GM18511 (cell line): ENCODE data around the gene FARP1.
"Not testable (repeated sequence)": the region's sequence is repeated elsewhere in the genome, so short reads cannot be mapped to it uniquely, and the experiment has no call there.

Experiments used
- ATAC-seq: cut with Tn5 transposase; IDR thresholded peaks from one replicate; pipeline ENCODE4 v1.9.1; 2021; ENCODE audit warnings: mild to moderate bottlenecking, moderate library complexity; ENCODE audit not compliant: unreplicated experiment

Gene FARP1

GRCh38 chr13:98222081-98222554 is 79.2 kb downstream of the FARP1 start:
- no peak for ATAC-seq

GRCh38 chr13:98222816-98223215 is 79.9 kb downstream of the FARP1 start:
- ATAC-seq, result no peak

DNA sequence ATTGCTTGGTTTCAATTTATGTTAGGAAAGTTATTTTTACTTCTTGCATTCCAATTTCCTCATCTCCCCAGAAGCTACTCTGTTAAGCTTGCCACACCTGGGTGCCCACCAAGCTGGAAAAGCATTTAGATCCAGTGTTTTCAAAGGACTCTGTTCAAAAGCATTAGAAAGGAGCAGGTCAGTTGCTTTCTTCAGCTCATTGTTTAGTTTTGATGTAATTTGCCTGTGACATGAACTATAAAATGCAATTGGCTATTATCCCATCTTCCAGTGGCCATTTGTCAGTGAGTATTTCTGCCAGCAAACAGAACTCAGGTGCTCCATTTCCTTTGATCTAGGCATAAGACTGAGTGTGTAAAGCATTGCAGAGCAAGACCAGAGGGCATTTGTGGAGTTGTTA is 80.8 kb downstream of the FARP1 start:
- ATAC-seq, result no peak

GRCh38 chr13:98224557-98224956 is 81.7 kb downstream of the FARP1 start:
- ATAC-seq, result no peak

DNA sequence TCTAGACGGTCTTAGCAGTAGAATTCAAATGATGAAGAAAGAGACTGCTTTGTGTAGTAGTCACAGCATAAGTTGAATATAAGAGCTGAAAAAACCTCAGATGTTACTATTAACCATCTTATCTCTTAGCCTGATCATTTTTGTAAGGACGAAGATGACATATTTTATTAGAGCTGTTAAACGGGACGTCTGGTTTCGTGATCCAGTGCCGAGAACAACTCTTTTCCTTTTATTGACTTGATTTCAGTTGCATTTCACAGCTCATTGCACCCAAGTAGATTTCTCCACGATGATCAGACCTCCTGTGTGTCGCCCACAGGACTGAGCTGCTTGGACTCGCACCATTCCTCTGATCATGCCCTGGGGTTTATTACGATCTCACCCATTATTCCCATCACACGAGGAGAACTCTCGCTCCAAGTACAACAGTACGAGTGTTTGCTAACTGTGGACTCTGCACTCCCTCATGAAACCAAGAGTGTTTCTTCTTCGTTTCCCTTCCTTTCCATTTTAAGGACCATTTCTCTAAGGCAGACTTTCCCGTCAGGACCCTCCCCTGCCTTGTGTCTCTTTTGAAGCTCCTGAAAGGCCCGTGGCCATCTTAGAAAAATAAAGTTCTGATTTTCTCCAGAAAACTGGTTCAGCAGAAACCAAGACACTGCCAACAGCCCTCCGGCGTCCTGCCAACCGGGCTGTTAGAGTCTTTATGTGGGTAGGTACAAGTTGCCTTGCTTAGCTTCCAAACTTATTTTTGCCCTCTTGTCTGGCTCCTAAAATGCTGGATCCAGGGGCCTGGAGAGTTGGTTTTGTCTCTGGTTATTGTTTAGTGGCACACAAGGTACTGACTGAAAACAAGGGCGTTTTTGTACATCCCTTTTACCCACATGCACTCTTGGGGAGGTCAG is 82.4 kb downstream of the FARP1 start:
- no peak for ATAC-seq

DNA sequence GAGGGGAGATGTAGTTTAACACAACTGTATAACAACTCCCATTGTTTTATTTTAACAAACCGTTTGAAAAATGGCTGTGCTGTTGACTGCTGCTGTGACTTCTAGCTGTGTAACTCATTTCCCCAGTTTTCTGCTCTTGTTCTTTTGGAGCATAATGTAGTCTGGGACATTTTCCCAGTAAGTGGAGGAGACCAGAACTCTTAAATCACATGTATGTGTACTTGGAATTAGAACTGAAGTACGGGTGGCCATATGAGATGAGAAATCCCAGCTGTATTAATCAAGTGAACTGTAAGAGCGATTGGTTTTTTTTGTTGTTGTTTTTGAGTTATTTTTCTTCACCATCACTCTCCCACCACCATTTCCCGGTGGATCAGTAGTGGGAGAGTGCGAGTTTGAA is 83.6 kb downstream of the FARP1 start:
- ATAC-seq, result no peak

- no peak for ATAC-seq
Measured at GRCh38 chr13:98228661-98229341, 85.9 kb downstream of the FARP1 start.

GRCh38 chr13:98230762-98231161 is 87.9 kb downstream of the FARP1 start:
- not testable (repeated sequence) for ATAC-seq

- ATAC-seq, result no peak
Measured at GRCh38 chr13:98232456-98232855, 89.6 kb downstream of the FARP1 start.

- no peak for ATAC-seq
Measured at GRCh38 chr13:98233127-98233526, 90.2 kb downstream of the FARP1 start.

GRCh38 chr13:98234348-98234747 is 91.5 kb downstream of the FARP1 start:
- ATAC-seq, result no peak

- ATAC-seq, result no peak
Measured at GRCh38 chr13:98236197-98236596, 93.3 kb downstream of the FARP1 start.

- ATAC-seq, result no peak
Measured at GRCh38 chr13:98237331-98237730, 94.4 kb downstream of the FARP1 start.

DNA sequence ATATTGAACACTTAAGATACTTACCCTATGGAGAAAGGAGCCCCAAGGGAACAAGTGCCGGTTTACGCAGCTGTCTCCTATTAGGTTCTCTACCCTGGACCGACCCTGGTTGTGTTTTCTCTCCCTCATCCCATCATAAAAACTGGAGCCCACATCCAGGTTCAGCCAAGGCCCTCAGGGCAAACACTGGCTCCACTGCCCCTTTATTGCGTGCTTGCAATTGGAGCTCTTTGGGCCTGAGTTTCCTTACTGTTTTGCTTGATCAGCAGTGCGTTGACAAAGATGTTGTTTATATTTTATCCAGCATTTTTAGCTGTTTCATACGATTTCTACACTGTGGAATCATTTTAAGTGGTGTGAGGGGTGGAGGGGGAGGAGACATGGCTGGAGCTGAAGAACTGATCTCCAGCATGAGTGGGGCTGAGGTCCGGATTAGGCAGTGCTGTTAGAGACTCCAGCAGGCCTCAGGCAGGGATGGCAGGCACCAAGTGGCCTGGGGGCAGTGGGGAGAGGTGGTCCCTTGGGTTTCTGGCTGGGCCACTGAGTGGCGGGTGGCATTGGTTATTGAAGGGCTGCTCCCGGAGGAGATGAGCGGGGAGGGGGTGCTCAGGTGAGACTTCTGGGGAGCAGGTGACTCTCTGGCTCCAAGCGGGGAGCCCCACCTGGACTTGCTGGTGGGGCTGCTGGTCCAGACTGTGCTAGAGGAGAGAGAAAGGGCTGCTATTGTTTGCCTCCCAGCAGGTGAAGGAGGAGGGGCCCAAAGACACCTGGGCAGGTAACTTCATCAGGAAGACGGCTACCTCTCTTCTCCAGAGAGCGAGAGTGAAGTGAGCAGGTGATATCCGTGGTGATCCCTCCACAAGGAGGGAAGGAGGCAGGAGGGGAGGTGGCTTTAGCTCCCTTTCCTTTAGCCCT is 96.5 kb downstream of the FARP1 start:
- no peak for ATAC-seq

GRCh38 chr13:98240135-98240534 is 97.2 kb downstream of the FARP1 start:
- ATAC-seq, result no peak

DNA sequence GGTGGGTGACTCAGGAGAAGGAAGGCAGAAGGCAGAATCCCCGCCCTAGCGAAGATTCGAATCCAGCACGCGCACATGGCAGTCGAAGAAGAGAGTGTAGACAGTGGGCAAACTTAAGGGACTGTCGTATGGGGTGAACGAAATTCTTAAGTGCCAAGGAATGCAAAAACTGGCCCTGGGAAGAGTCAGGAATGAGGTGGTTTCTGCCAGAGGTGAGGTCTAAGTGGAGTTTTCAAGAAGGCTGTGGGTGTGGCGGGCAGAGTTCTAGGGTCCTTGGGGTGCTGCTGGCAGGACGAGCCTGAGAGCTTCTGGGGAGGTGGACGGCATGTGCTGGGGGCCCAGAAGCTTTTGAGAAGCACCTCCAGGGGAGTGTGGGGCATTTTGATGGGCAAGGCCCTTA is 98.1 kb downstream of the FARP1 start:
- ATAC-seq, result no peak

GRCh38 chr13:98241976-98242375 is 99.1 kb downstream of the FARP1 start:
- ATAC-seq, result no peak

GRCh38 chr13:98242403-98242802 is 99.5 kb downstream of the FARP1 start:
- ATAC-seq, result no peak

DNA sequence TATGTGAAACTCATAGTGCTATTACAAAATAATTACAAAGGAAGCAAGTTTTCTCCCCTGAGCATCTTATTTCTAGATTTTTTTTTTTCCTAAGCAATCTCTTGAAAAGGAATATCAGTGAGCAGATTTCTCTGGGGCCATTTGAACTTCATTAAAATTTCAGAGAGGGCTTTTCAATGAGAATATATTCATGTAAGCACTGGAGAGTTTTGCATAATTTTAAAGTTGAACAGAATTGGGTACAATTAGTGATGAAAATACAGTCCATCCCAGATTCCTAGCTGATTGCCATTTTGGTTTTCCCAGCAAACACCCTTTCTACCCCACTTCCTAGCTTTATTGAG is 101.0 kb downstream of the FARP1 start:
- no peak for ATAC-seq

DNA sequence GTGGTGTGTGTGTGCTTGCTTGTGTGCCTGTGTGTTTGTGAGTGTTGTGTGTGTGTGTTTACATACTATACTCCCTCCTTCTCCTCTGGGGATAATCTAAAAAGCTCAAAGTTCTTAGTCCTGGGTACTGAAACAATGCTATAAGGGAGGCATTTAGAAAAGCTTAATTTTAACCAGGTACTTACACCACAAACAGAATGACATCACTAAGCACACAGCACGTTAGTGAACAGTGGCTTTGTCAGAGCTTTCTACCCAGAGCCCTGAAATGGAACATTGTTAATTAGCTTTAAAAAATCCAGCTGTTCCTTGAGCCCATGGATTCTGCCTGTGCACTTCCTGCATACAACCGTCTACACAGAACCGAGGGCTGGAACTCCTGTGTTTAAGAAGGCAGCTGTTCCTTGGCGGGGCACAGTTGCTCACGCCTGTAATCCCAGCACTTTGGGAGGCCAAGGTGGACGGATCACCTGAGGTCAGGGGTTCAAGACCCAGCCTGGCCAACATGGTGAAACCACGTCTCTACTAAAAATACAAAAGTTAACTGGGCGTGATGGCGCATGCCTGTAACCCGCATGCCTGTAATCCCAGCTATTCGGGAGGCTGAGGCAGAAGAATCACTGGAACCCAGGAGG is 103.8 kb downstream of the FARP1 start:
- ATAC-seq, result no peak

- ATAC-seq, result no peak
Measured at GRCh38 chr13:98251708-98252107, 108.8 kb downstream of the FARP1 start.
